A673 (cell line): ENCODE results near the gene PARP3. TPM values are rescaled to one million over a fixed set of nuclear protein-coding genes. Genes with fewer than 3 reads are reported as not detected.

Source experiments
- BruUV-seq: library from RNA; stranded (reverse); fragments of 400-500 nt; replicated peaks from 2 replicates; lab custom pipeline; 2021; lab: Mats Ljungman, UMichigan
- CTCF ChIA-PET: fragments of 300-600 bp; sonication (Branson Sonifier 250); formaldehyde crosslinking; loops from one replicate; lab custom pipeline; 2022; ENCODE audit warnings: antibody characterized with exemption; lab: Charles Lee
- POLR2A ChIA-PET: fragments of 300-600 bp; sonication (Branson Sonifier 250); formaldehyde crosslinking; loops from one replicate; lab custom pipeline; 2022; ENCODE audit warnings: antibody characterized with exemption; ENCODE audit not compliant: low non-redundant PET; lab: Charles Lee
- DNase-seq: peaks from one replicate; pipeline ENCODE4 v3.0.0-alpha.2; 2015; ENCODE audit warnings: low spot score
- H3K27ac ChIP-seq: fragments of 200-600 bp; sonication (generic); 2 replicates; pipeline ENCODE4 v1.5.1; 2016; ENCODE audit warnings: mixed run types, low read depth, mild to moderate bottlenecking, mixed read lengths, antibody characterized with exemption, low read length; ENCODE audit not compliant: poor library complexity, severe bottlenecking
- H3K27me3 ChIP-seq: fragments of 200-600 bp; sonication (generic); replicated peaks from 2 replicates; pipeline ENCODE4 v1.6.1; 2017; ENCODE audit warnings: mixed run types, low read depth, mild to moderate bottlenecking, mixed read lengths, antibody characterized with exemption, low read length; ENCODE audit not compliant: insufficient read depth, poor library complexity
- H3K36me3 ChIP-seq: fragments of 200-600 bp; sonication (generic); 2 replicates; pipeline ENCODE4 v1.6.1; 2016; ENCODE audit warnings: mixed run types, mild to moderate bottlenecking, mixed read lengths, antibody characterized with exemption, low read length; ENCODE audit not compliant: insufficient read depth, poor library complexity, severe bottlenecking
- H3K4me1 ChIP-seq: fragments of 200-600 bp; sonication (generic); 2 replicates; pipeline ENCODE4 v1.6.1; 2017; ENCODE audit warnings: mixed run types, mild to moderate bottlenecking, mixed read lengths, antibody characterized with exemption, low read length; ENCODE audit not compliant: insufficient read depth, poor library complexity, severe bottlenecking
- H3K4me3 ChIP-seq: fragments of 200-600 bp; sonication (generic); 2 replicates; pipeline ENCODE4 v1.5.1; 2016; ENCODE audit warnings: low read depth, mixed run types, mild to moderate bottlenecking, mixed read lengths, low read length; ENCODE audit not compliant: poor library complexity, severe bottlenecking
- H3K9me3 ChIP-seq: fragments of 200-600 bp; sonication (generic); 2 replicates; pipeline ENCODE4 v1.6.1; 2016; ENCODE audit warnings: mixed run types, low read depth, mild to moderate bottlenecking, mixed read lengths, antibody characterized with exemption, low read length; ENCODE audit not compliant: poor library complexity, severe bottlenecking
- EZH2 ChIP-seq: fragments of 200-600 bp; sonication (generic); IDR thresholded peaks from 2 replicates; pipeline ENCODE4 v1.6.1; 2017; ENCODE audit warnings: borderline replicate concordance, low read depth, mild to moderate bottlenecking, mixed read lengths, antibody characterized with exemption, low read length; ENCODE audit not compliant: poor library complexity, severe bottlenecking
- intact Hi-C: fragments of 100-400 bp; cut with micrococcal nuclease; formaldehyde crosslinking; loops from one replicate; pipeline ENCODE4 v1.10.0; 2022; ENCODE audit not compliant: unreplicated experiment
- total RNA-seq: library from RNA; stranded (reverse); gene quantifications from 2 replicates; pipeline ENCODE4 v1.2.3, GENCODE V29; 2021
- TF ChIP-seq, protein P1 (sequence below): fragments of 300-800, 200-600 bp; sonication (generic); conservative IDR thresholded peaks from 2 replicates; pipeline ENCODE4 v1.5.1; 2017; ENCODE audit warnings: low read depth, mild to moderate bottlenecking, antibody characterized with exemption, low read length, moderate library complexity, mixed read lengths

Gene PARP3
- total RNA-seq, 1 experiment from 2014 or later = 3.4 TPM

DNA sequence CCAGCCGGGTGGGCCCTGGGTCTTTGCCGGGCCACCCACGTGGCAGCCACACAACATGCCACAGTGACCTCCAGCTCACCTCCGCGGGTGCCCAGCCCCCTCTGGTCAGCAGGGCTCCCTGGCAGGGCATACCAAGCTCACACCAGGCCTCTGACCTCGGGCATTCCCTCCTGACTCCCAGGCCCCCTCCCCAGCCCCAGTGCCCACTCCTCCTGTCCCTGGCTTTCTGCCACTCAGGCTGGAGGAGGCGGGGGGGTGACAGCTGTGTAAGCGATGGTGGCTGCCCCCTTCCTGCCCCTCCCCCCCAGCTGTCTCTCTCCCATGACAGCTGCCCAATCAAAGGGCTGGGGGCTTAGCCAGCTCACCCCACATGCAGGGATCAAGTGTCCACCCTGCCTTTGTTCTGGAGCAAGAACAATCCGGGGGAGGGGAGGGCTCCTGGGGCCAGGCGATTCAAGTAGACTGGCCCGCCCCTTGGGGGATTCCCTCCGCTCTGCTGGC, 21.8 kb downstream of the PARP3 start:
- intact Hi-C loops = no loop called here

DNA sequence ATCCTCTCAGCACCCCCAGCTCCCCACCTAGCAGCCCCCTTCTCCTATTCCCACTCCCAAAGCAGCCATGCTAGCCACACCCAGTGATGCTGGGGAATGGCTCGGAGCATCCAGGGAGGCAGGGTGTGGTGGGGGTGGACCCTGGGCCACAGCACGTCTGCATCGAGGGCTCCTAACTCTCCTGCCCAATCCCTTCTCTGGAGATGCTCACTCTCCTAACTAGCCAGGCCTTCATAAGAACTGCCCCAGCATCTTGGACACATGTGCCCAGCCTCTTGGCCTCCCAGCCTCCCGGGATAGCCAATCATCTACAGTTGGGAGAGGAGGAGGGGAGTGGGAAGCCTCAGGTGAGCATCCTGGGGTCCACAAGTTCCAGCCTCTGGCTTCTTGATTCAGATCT, 22.4 kb downstream of the PARP3 start:
- no peak for DNase-seq
- TF ChIP-seq, protein P1, sequence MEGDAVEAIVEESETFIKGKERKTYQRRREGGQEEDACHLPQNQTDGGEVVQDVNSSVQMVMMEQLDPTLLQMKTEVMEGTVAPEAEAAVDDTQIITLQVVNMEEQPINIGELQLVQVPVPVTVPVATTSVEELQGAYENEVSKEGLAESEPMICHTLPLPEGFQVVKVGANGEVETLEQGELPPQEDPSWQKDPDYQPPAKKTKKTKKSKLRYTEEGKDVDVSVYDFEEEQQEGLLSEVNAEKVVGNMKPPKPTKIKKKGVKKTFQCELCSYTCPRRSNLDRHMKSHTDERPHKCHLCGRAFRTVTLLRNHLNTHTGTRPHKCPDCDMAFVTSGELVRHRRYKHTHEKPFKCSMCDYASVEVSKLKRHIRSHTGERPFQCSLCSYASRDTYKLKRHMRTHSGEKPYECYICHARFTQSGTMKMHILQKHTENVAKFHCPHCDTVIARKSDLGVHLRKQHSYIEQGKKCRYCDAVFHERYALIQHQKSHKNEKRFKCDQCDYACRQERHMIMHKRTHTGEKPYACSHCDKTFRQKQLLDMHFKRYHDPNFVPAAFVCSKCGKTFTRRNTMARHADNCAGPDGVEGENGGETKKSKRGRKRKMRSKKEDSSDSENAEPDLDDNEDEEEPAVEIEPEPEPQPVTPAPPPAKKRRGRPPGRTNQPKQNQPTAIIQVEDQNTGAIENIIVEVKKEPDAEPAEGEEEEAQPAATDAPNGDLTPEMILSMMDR = no peak
- no peak for TF ChIP-seq EZH2
- Histone ChIP-seq H3K4me1 (no peaks in the 10 kb centered on the region), H3K27me3 (no peaks in the 10 kb centered on the region), H3K27ac (no peak overlapping the region), H3K4me3 (no peak overlapping the region), H3K36me3 (no peaks in the 10 kb centered on the region), H3K9me3 (no peaks in the 10 kb centered on the region)
- intact Hi-C loops = no loop called here
- ChIA-PET POLR2A (no interaction called here), CTCF (no interaction called here)
- BruUV-seq = no TSS peak

More for the DNA sequence above, 21.8 kb downstream of the PARP3 start:
- H3K36me3 ChIP-seq = no peaks in the 10 kb centered on the region
- no peak overlapping the region for H3K27ac ChIP-seq
- ChIA-PET CTCF (no interaction called here), POLR2A (no interaction called here)
- no peak for DNase-seq
- TF ChIP-seq EZH2 = no peak
- TF ChIP-seq, protein P1 = no peak
- BruUV-seq = no TSS peak
- no peaks in the 10 kb centered on the region for H3K9me3 ChIP-seq
- no peaks in the 10 kb centered on the region for H3K27me3 ChIP-seq
- no peaks in the 10 kb centered on the region for H3K4me1 ChIP-seq
- no peak overlapping the region for H3K4me3 ChIP-seq

GRCh38 chr3:51966016-51966415, 23.9 kb downstream of the PARP3 start:
- Histone ChIP-seq H3K27me3 (no peaks in the 10 kb centered on the region), H3K4me3 (no peak overlapping the region), H3K27ac (no peak overlapping the region), H3K36me3 (no peaks in the 10 kb centered on the region), H3K9me3 (no peaks in the 10 kb centered on the region), H3K4me1 (no peaks in the 10 kb centered on the region)
- intact Hi-C loops = no loop called here
- no TSS peak for BruUV-seq
- DNase-seq = no peak
- POLR2A ChIA-PET = interaction anchor here (0.6 kb wide), 1 partner anchor 581 kb away, joined by 3 read pairs; the partner anchor contains the start of gene MANF
- TF ChIP-seq, protein P1 = no peak
- TF ChIP-seq EZH2 = no peak
- CTCF ChIA-PET = no interaction called here
